ENCODE results near the gene ITGA8. TPM values are rescaled to one million over a fixed set of nuclear protein-coding genes. Genes with fewer than 3 reads are reported as not detected.

The ITGA8 gene
- total and polyA plus RNA-seq, 7 donors: 0.46 to 5.7 (median 0.81) TPM

DNA sequence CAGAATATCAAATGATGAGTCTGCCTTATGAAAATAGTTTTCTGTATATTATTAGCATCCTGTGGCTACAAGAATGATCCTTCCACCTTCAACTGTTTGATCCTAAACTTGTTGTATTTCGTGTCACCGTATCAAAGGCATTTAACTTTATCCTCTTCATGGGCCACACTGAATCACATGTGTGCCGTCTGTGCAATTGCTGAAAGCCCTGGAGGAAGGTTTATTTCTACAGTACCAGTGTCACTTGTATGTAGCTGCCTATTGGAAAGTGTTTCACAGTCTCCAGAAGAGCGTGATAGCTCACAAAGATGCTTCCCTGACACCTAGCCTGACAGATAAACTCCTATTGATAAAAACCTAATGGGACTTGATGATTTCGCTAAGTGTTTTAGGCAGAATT is 94.5 kb downstream of the ITGA8 start:
- intact Hi-C loops (cut with DNase I): no loop called here
- Histone ChIP-seq H3K36me3 (no peaks in the 10 kb centered on the region), H3K27me3 (no peaks in the 10 kb centered on the region), H3K4me1 (peaks cover 0 to 14% (median 9%) of the 10 kb centered on the region in 4 donors), H3K9me3 (no peaks in the 10 kb centered on the region), H3K4me3 (no peak overlapping the region), H3K27ac (no peak overlapping the region)
- DNase-seq: no peak
- TF ChIP-seq, protein P1, sequence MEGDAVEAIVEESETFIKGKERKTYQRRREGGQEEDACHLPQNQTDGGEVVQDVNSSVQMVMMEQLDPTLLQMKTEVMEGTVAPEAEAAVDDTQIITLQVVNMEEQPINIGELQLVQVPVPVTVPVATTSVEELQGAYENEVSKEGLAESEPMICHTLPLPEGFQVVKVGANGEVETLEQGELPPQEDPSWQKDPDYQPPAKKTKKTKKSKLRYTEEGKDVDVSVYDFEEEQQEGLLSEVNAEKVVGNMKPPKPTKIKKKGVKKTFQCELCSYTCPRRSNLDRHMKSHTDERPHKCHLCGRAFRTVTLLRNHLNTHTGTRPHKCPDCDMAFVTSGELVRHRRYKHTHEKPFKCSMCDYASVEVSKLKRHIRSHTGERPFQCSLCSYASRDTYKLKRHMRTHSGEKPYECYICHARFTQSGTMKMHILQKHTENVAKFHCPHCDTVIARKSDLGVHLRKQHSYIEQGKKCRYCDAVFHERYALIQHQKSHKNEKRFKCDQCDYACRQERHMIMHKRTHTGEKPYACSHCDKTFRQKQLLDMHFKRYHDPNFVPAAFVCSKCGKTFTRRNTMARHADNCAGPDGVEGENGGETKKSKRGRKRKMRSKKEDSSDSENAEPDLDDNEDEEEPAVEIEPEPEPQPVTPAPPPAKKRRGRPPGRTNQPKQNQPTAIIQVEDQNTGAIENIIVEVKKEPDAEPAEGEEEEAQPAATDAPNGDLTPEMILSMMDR (IDR thresholded peaks at IDR 0.05): no peak
- TF ChIP-seq EP300 (IDR thresholded peaks at IDR 0.05) (no peak), POLR2A (IDR thresholded peaks at IDR 0.05) (no peak), POLR2AphosphoS5 (IDR thresholded peaks at IDR 0.05) (no peak)
- WGBS, 2 donors: 80% methylated on average over 5 of the region's 5 CpGs

- intact Hi-C loops (cut with DNase I): no loop called here
- no peak for TF ChIP-seq POLR2A (IDR thresholded peaks at IDR 0.05)
- TF ChIP-seq POLR2AphosphoS5 (IDR thresholded peaks at IDR 0.05): no peak
- TF ChIP-seq, protein P1 (IDR thresholded peaks at IDR 0.05): no peak
- TF ChIP-seq EP300 (IDR thresholded peaks at IDR 0.05): no peak
- Histone ChIP-seq H3K9me3 (no peaks in the 10 kb centered on the region), H3K4me1 (peaks cover 0 to 14% (median 9%) of the 10 kb centered on the region in 4 donors), H3K27me3 (no peaks in the 10 kb centered on the region), H3K4me3 (no peak overlapping the region), H3K36me3 (no peaks in the 10 kb centered on the region), H3K27ac (peak overlapping the region in 1 of 4 donors; percentile 12)
- no peak for DNase-seq
- WGBS, 2 donors: 69 to 71% methylated on average over 6 of the region's 6 CpGs
Measured at GRCh38 chr10:15624401-15625196, 95.1 kb downstream of the ITGA8 start.

DNA sequence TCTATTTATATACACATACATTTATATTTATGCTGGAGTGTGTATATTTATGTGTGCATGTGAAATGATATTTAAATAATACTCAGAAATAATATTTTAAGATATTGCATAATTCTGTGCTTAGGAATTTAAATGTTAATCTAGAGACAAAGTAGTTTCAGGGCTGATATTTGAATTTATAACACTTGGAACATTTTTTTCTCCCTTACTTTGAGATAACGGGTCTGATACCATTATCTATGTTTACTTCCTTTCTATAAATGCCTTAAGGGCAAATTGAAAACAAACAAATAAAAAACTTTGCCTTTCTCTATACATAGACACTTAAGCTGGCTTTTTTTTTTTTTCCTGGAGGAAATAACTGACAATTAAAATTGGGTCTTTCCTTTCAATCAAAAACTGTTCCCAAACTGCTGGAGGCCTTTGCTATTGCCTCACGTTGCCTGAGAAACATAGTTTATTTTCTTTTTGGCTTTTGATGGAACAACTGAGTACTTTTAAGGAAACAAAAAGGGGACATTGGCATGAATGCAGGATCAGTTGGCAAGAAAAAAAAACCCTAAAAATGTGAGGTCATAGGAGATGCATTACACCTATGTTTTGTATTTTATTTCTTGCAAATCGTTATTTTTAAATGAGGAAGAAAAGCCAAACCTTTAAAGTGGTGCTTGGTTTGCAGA is 98.7 kb downstream of the ITGA8 start:
- TF ChIP-seq, protein P1 (IDR thresholded peaks at IDR 0.05): no peak
- TF ChIP-seq POLR2AphosphoS5 (IDR thresholded peaks at IDR 0.05): no peak
- TF ChIP-seq POLR2A (IDR thresholded peaks at IDR 0.05): no peak
- no peak for TF ChIP-seq EP300 (IDR thresholded peaks at IDR 0.05)
- intact Hi-C loops (cut with DNase I): no loop called here

GRCh38 chr10:15620337-15620736 is 99.4 kb downstream of the ITGA8 start:
- WGBS, 2 donors: 69 to 89% methylated on average over 5 of the region's 5 CpGs
- H3K36me3 ChIP-seq: no peaks in the 10 kb centered on the region

More for the DNA sequence above, 98.7 kb downstream of the ITGA8 start:
- Histone ChIP-seq H3K9me3 (no peaks in the 10 kb centered on the region), H3K27ac (no peak overlapping the region), H3K4me3 (no peak overlapping the region), H3K4me1 (peaks cover 0 to 14% (median 9%) of the 10 kb centered on the region in 4 donors), H3K36me3 (no peaks in the 10 kb centered on the region), H3K27me3 (no peaks in the 10 kb centered on the region)
- no peak for DNase-seq
- 34 to 60% methylated on average over 3 of the region's 3 CpGs for WGBS, 2 donors

More at GRCh38 chr10:15620337-15620736, 99.4 kb downstream of the ITGA8 start:
- Histone ChIP-seq H3K9me3 (no peaks in the 10 kb centered on the region), H3K4me3 (no peak overlapping the region), H3K27me3 (no peaks in the 10 kb centered on the region), H3K4me1 (peaks cover 0 to 12% (median 9%) of the 10 kb centered on the region in 4 donors), H3K27ac (no peak overlapping the region)
- DNase-seq: no peak
- intact Hi-C loops (cut with DNase I): no loop called here
- TF ChIP-seq POLR2AphosphoS5 (IDR thresholded peaks at IDR 0.05): no peak
- no peak for TF ChIP-seq POLR2A (IDR thresholded peaks at IDR 0.05)
- TF ChIP-seq, protein P1 (IDR thresholded peaks at IDR 0.05): no peak
- TF ChIP-seq EP300 (IDR thresholded peaks at IDR 0.05): no peak
